GM12891 (cell line): ENCODE measurements around the gene CDH13.

Experiments used
- PAX5 ChIP-seq: IDR thresholded peaks from 2 replicates; pipeline ENCODE4 v1.6.1; 2011; ENCODE audit warnings: low read length, moderate library complexity, mild to moderate bottlenecking; ENCODE audit not compliant: insufficient read depth, severe bottlenecking
- POLR2A ChIP-seq: IDR thresholded peaks from 2 replicates; pipeline ENCODE4 v1.6.1; 2011; ENCODE audit warnings: low read depth, low read length, control low read depth
- POLR2AphosphoS5 ChIP-seq: IDR thresholded peaks from 2 replicates; pipeline ENCODE4 v1.6.1; 2011; ENCODE audit warnings: low read depth, low read length, control low read depth
- POU2F2 ChIP-seq: IDR thresholded peaks from 2 replicates; pipeline ENCODE4 v1.6.1; 2011; ENCODE audit warnings: low read depth, mild to moderate bottlenecking, control low read depth, low read length, moderate library complexity
- SPI1 ChIP-seq: IDR thresholded peaks from 2 replicates; pipeline ENCODE4 v1.6.1; 2011; ENCODE audit warnings: low read depth, low read length, control low read depth
- TAF1 ChIP-seq: IDR thresholded peaks from 2 replicates; pipeline ENCODE4 v1.6.1; 2011; ENCODE audit warnings: low read depth, low read length, control low read depth

GRCh38 chr16:83552930-83553329, 926.2 kb downstream of the CDH13 start:
- TF ChIP-seq TAF1 (no peak), POLR2A (no peak), POLR2AphosphoS5 (no peak), SPI1 (no peak), PAX5 (no peak), POU2F2 (no peak)
